Right lobe of liver (tissue), 4 donors: ENCODE measurements around the gene DZANK1.
"Not testable (repeated sequence)": the region's sequence is repeated elsewhere in the genome, so short reads cannot be mapped to it uniquely, and the experiment has no call there.

ENCODE experiments used
- CTCF ChIP-seq, 4 donors: fragments of 200-600 bp in 3 of 4; fragments of 450-650 bp in 1 of 4; IDR thresholded peaks; one replicate each; pipeline versions ENCODE4 v1.5.1 to v1.8.0; 2016 to 2022; ENCODE audit warnings: antibody characterized with exemption in 4 of 4, mild to moderate bottlenecking in 2 of 4
- POLR2A ChIP-seq: fragments of 450-650 bp; IDR thresholded peaks from one replicate; pipeline ENCODE4 v1.6.1; 2017; ENCODE audit warnings: antibody characterized with exemption, mild to moderate bottlenecking
- donor health status: DM: no; HTN: no; CAD: no.
- donor health status: DM: no; HTN: no; CAD: no.
- donor health status: DM: no; HTN: yes; CAD: no.

- TF ChIP-seq CTCF (IDR thresholded peaks at IDR 0.05); POLR2A: not testable (repeated sequence)
These were observed 68.1 kb downstream of the DZANK1 start for GRCh38 chr20:18398713-18399112.
